ENCODE measurements around the gene SYNGAP1.

The SYNGAP1 gene

GRCh38 chr6:33432546-33432945 is 12.7 kb downstream of the SYNGAP1 start:
- no peaks in the 10 kb centered on the region for H3K79me2 ChIP-seq (ENCODE audit: insufficient read depth, low read length)
- no peaks in the 10 kb centered on the region for H4K20me1 ChIP-seq (ENCODE audit: low read depth, low read length)
- H3K9ac ChIP-seq (ENCODE audit: low read length), result no peak overlapping the region
- no peak overlapping the region for H3K27ac ChIP-seq (ENCODE audit: low read depth, low read length)
- H3K9me3 ChIP-seq (ENCODE audit: insufficient read depth, low read length), result no peaks in the 10 kb centered on the region
- no peaks in the 10 kb centered on the region for H3K27me3 ChIP-seq (ENCODE audit: low read length)
- H3K4me2 ChIP-seq (ENCODE audit: low read depth, low read length, poor library complexity, severe bottlenecking), result no peak overlapping the region
- no peaks in the 10 kb centered on the region for H3K36me3 ChIP-seq (ENCODE audit: low read length)
- no peak overlapping the region for H3K4me3 ChIP-seq (ENCODE audit: insufficient read depth, low read length, poor library complexity, severe bottlenecking)
- peaks cover 18% of the 10 kb centered on the region for H3F3A ChIP-seq (ENCODE audit: insufficient read depth)
- no peak for TF ChIP-seq EZH2phosphoT487 (conservative IDR thresholded peaks at IDR 0.05; ENCODE audit: low read length)
- TF ChIP-seq, protein P1, sequence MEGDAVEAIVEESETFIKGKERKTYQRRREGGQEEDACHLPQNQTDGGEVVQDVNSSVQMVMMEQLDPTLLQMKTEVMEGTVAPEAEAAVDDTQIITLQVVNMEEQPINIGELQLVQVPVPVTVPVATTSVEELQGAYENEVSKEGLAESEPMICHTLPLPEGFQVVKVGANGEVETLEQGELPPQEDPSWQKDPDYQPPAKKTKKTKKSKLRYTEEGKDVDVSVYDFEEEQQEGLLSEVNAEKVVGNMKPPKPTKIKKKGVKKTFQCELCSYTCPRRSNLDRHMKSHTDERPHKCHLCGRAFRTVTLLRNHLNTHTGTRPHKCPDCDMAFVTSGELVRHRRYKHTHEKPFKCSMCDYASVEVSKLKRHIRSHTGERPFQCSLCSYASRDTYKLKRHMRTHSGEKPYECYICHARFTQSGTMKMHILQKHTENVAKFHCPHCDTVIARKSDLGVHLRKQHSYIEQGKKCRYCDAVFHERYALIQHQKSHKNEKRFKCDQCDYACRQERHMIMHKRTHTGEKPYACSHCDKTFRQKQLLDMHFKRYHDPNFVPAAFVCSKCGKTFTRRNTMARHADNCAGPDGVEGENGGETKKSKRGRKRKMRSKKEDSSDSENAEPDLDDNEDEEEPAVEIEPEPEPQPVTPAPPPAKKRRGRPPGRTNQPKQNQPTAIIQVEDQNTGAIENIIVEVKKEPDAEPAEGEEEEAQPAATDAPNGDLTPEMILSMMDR (IDR thresholded peaks at IDR 0.05; ENCODE audit: insufficient read depth, low read length, poor library complexity, severe bottlenecking), result no peak
- H2AFZ ChIP-seq (ENCODE audit: low read depth, low read length, severe bottlenecking), result no peak overlapping the region
- no peaks in the 10 kb centered on the region for H3K9me2 ChIP-seq (replicated peaks; ENCODE audit: insufficient read depth, low read length)

- Histone ChIP-seq H3K4me3 (ENCODE audit: insufficient read depth, low read length, poor library complexity, severe bottlenecking) (no peak overlapping the region), H3K27ac (ENCODE audit: low read depth, low read length) (no peak overlapping the region), H3K4me2 (ENCODE audit: low read depth, low read length, poor library complexity, severe bottlenecking) (no peak overlapping the region)
Measured at GRCh38 chr6:33433001-33433543, 13.2 kb downstream of the SYNGAP1 start.

GRCh38 chr6:33433544-33434191 is 13.8 kb downstream of the SYNGAP1 start:
- Histone ChIP-seq H3F3A (ENCODE audit: insufficient read depth) (peaks cover 15% of the 10 kb centered on the region), H3K4me2 (ENCODE audit: low read depth, low read length, poor library complexity, severe bottlenecking) (no peak overlapping the region), H3K36me3 (ENCODE audit: low read length) (no peaks in the 10 kb centered on the region), H3K27me3 (ENCODE audit: low read length) (no peaks in the 10 kb centered on the region), H3K79me2 (ENCODE audit: insufficient read depth, low read length) (no peaks in the 10 kb centered on the region), H4K20me1 (ENCODE audit: low read depth, low read length) (no peaks in the 10 kb centered on the region), H3K4me3 (ENCODE audit: insufficient read depth, low read length, poor library complexity, severe bottlenecking) (no peak overlapping the region), H3K9me2 (replicated peaks; ENCODE audit: insufficient read depth, low read length) (no peaks in the 10 kb centered on the region), H3K9ac (ENCODE audit: low read length) (no peak overlapping the region), H3K9me3 (ENCODE audit: insufficient read depth, low read length) (no peaks in the 10 kb centered on the region), H3K27ac (ENCODE audit: low read depth, low read length) (no peak overlapping the region), H2AFZ (ENCODE audit: low read depth, low read length, severe bottlenecking) (no peak overlapping the region)
- no peak for TF ChIP-seq EZH2phosphoT487 (conservative IDR thresholded peaks at IDR 0.05; ENCODE audit: low read length)
- TF ChIP-seq, protein P1 (IDR thresholded peaks at IDR 0.05; ENCODE audit: insufficient read depth, low read length, poor library complexity, severe bottlenecking), result no peak

More at GRCh38 chr6:33433001-33433543, 13.2 kb downstream of the SYNGAP1 start:
- no peaks in the 10 kb centered on the region for H3K79me2 ChIP-seq (ENCODE audit: insufficient read depth, low read length)
- H3K9me2 ChIP-seq (replicated peaks; ENCODE audit: insufficient read depth, low read length), result no peaks in the 10 kb centered on the region
- H3F3A ChIP-seq (ENCODE audit: insufficient read depth), result peaks cover 18% of the 10 kb centered on the region
- H3K27me3 ChIP-seq (ENCODE audit: low read length), result no peaks in the 10 kb centered on the region
- H3K36me3 ChIP-seq (ENCODE audit: low read length), result no peaks in the 10 kb centered on the region
- H3K9ac ChIP-seq (ENCODE audit: low read length), result no peak overlapping the region
- H2AFZ ChIP-seq (ENCODE audit: low read depth, low read length, severe bottlenecking), result no peak overlapping the region
- no peaks in the 10 kb centered on the region for H3K9me3 ChIP-seq (ENCODE audit: insufficient read depth, low read length)
- TF ChIP-seq EZH2phosphoT487 (conservative IDR thresholded peaks at IDR 0.05; ENCODE audit: low read length), result no peak
- TF ChIP-seq, protein P1 (IDR thresholded peaks at IDR 0.05; ENCODE audit: insufficient read depth, low read length, poor library complexity, severe bottlenecking), result no peak
- H4K20me1 ChIP-seq (ENCODE audit: low read depth, low read length), result no peaks in the 10 kb centered on the region
